Measurements from ENCODE around the gene FOXP2. TPM values are rescaled to one million over a fixed set of nuclear protein-coding genes. Genes with fewer than 3 reads are reported as not detected.

Gene FOXP2
- total RNA-seq, 6 experiments from 2014 or later = 0.02 to 0.41 (median 0.20) TPM

GRCh38 chr7:114647518-114647917 is 232.9 kb downstream of the FOXP2 start:
- Mint-ChIP-seq H3K27ac (no peak overlapping the region), H3K4me3 (no peak overlapping the region), H3K36me3 (ENCODE audit: low read depth) (no peaks in the 10 kb centered on the region), H3K4me1 (ENCODE audit: low read depth) (no peaks in the 10 kb centered on the region), H3K9me3 (no peaks in the 10 kb centered on the region), H3K27me3 (ENCODE audit: insufficient read depth) (no peaks in the 10 kb centered on the region)
- no peak for DNase-seq
- TF ChIP-seq CTCF (IDR thresholded peaks at IDR 0.05) = no peak

GRCh38 chr7:114648117-114648516 is 233.5 kb downstream of the FOXP2 start:
- Mint-ChIP-seq H3K9me3 (no peaks in the 10 kb centered on the region), H3K4me3 (no peak overlapping the region), H3K36me3 (ENCODE audit: low read depth) (no peaks in the 10 kb centered on the region), H3K4me1 (ENCODE audit: low read depth) (no peaks in the 10 kb centered on the region), H3K27me3 (ENCODE audit: insufficient read depth) (no peaks in the 10 kb centered on the region), H3K27ac (no peak overlapping the region)
- no peak for TF ChIP-seq CTCF (IDR thresholded peaks at IDR 0.05)
- DNase-seq = no peak

GRCh38 chr7:114648680-114649079 is 234.1 kb downstream of the FOXP2 start:
- no peaks in the 10 kb centered on the region for H3K9me3 Mint-ChIP-seq
- DNase-seq = no peak
- no peaks in the 10 kb centered on the region for H3K4me1 Mint-ChIP-seq (ENCODE audit: low read depth)
- TF ChIP-seq CTCF (IDR thresholded peaks at IDR 0.05) = no peak
- H3K27me3 Mint-ChIP-seq (ENCODE audit: insufficient read depth) = no peaks in the 10 kb centered on the region
- H3K36me3 Mint-ChIP-seq (ENCODE audit: low read depth) = no peaks in the 10 kb centered on the region
- no peak overlapping the region for H3K27ac Mint-ChIP-seq
- no peak overlapping the region for H3K4me3 Mint-ChIP-seq

- Mint-ChIP-seq H3K36me3 (ENCODE audit: low read depth) (no peaks in the 10 kb centered on the region), H3K27ac (no peak overlapping the region), H3K4me3 (no peak overlapping the region), H3K4me1 (ENCODE audit: low read depth) (no peaks in the 10 kb centered on the region), H3K9me3 (no peaks in the 10 kb centered on the region), H3K27me3 (ENCODE audit: insufficient read depth) (no peaks in the 10 kb centered on the region)
- DNase-seq = no peak
- no peak for TF ChIP-seq CTCF (IDR thresholded peaks at IDR 0.05)
Observed at GRCh38 chr7:114649689-114650088, 235.1 kb downstream of the FOXP2 start.

GRCh38 chr7:114650491-114650890 is 235.9 kb downstream of the FOXP2 start:
- no peaks in the 10 kb centered on the region for H3K9me3 Mint-ChIP-seq
- H3K4me3 Mint-ChIP-seq = no peak overlapping the region
- DNase-seq = no peak
- TF ChIP-seq CTCF (IDR thresholded peaks at IDR 0.05) = no peak
- no peaks in the 10 kb centered on the region for H3K36me3 Mint-ChIP-seq (ENCODE audit: low read depth)
- no peak overlapping the region for H3K27ac Mint-ChIP-seq
- no peaks in the 10 kb centered on the region for H3K4me1 Mint-ChIP-seq (ENCODE audit: low read depth)
- no peaks in the 10 kb centered on the region for H3K27me3 Mint-ChIP-seq (ENCODE audit: insufficient read depth)

- Mint-ChIP-seq H3K4me3 (no peak overlapping the region), H3K36me3 (ENCODE audit: low read depth) (no peaks in the 10 kb centered on the region), H3K27me3 (ENCODE audit: insufficient read depth) (no peaks in the 10 kb centered on the region), H3K4me1 (ENCODE audit: low read depth) (no peaks in the 10 kb centered on the region), H3K9me3 (no peaks in the 10 kb centered on the region), H3K27ac (no peak overlapping the region)
- TF ChIP-seq CTCF (IDR thresholded peaks at IDR 0.05) = no peak
- DNase-seq = no peak
Observed at GRCh38 chr7:114652041-114652440, 237.4 kb downstream of the FOXP2 start.
